ENCODE data around the gene PIKFYVE. TPM values are rescaled to one million over a fixed set of nuclear protein-coding genes. Genes with fewer than 3 reads are reported as not detected.

PIKFYVE gene
- total RNA-seq, 1 experiment from 2014 or later, result 27.2 TPM

- Mint-ChIP-seq H3K4me1 (peaks cover 12 to 13% of the 10 kb centered on the region in 2 experiments), H3K4me3 (no peak overlapping the region), H3K36me3 (ENCODE audit: insufficient read depth in 1 of 3, low read depth in 3 of 3) (peaks cover 70 to 95% (median 90%) of the 10 kb centered on the region in 3 experiments), H3K9me3 (no peaks in the 10 kb centered on the region), H3K27ac (peak overlapping the region in 1 of 3 experiments; percentile 37; a peak in 1 of 7 replicates), H3K27me3 (ENCODE audit: low read depth) (no peaks in the 10 kb centered on the region)
- H3K9me3 ChIP-seq (ENCODE audit: control insufficient read depth, low read depth, low read length), result no peaks in the 10 kb centered on the region
- no peaks in the 10 kb centered on the region for H3K79me1 ChIP-seq (ENCODE audit: insufficient read depth, low read depth, low read length, poor library complexity, severe bottlenecking)
- no peak overlapping the region for H3K27ac ChIP-seq (ENCODE audit: insufficient read length, low read depth, low read length)
- H3K23ac ChIP-seq (ENCODE audit: insufficient read length, low read depth, low read length), result no peak overlapping the region
- H2BK12ac ChIP-seq (ENCODE audit: insufficient read length, low read depth, low read length), result no peak overlapping the region
- H4K91ac ChIP-seq (ENCODE audit: insufficient read length, low read depth, low read length), result no peak overlapping the region
- no peak for TF ChIP-seq CTCF (conservative IDR thresholded peaks at IDR 0.05)
- no peak overlapping the region for H2BK20ac ChIP-seq (ENCODE audit: low read depth, low read length, poor library complexity, severe bottlenecking)
- no peaks in the 10 kb centered on the region for H3K23me2 ChIP-seq (ENCODE audit: insufficient read length, low read depth, low read length, poor library complexity, severe bottlenecking)
- H3K4me2 ChIP-seq (ENCODE audit: insufficient read depth, insufficient read length, low read length), result no peak overlapping the region
- no peak overlapping the region for H4K5ac ChIP-seq (ENCODE audit: insufficient read length, low read depth, low read length)
- H3K27me3 ChIP-seq (ENCODE audit: insufficient read depth, low read length), result no peaks in the 10 kb centered on the region
- no peak overlapping the region for H3K56ac ChIP-seq (ENCODE audit: insufficient read length, low read depth, low read length)
- H3T11ph ChIP-seq (ENCODE audit: low read length), result no peak overlapping the region
- no peak overlapping the region for H3K18ac ChIP-seq (ENCODE audit: insufficient read length, low read depth, low read length)
- H3K14ac ChIP-seq (ENCODE audit: insufficient read depth, low read length), result no peak overlapping the region
- H3K4ac ChIP-seq (ENCODE audit: low read depth, low read length), result no peak overlapping the region
- H2AFZ ChIP-seq (ENCODE audit: low read length), result no peak overlapping the region
- H3K4me1 ChIP-seq (ENCODE audit: insufficient read depth, low read length), result no peaks in the 10 kb centered on the region
- no peak overlapping the region for H4K8ac ChIP-seq (replicated peaks; ENCODE audit: insufficient read length, low read depth, low read length)
- H3K9ac ChIP-seq (ENCODE audit: extremely low read depth, insufficient read length, low read length), result no peak overlapping the region
- no peak overlapping the region for H2AK5ac ChIP-seq (ENCODE audit: insufficient read length, low read length)
- H3K79me2 ChIP-seq (ENCODE audit: insufficient read depth, low read length), result no peaks in the 10 kb centered on the region
- no CpG with 5 or more reads among the region's 3 CpGs for WGBS (ENCODE audit: extremely low coverage, insufficient read length, low lambda C conversion rate)
- H4K20me1 ChIP-seq (ENCODE audit: control insufficient read depth, insufficient read depth, insufficient read length), result no peaks in the 10 kb centered on the region
- no peak overlapping the region for H2BK15ac ChIP-seq (ENCODE audit: low read depth, low read length)
- H2BK5ac ChIP-seq (ENCODE audit: insufficient read length, low read length), result no peak overlapping the region
- no peak overlapping the region for H2BK120ac ChIP-seq (ENCODE audit: low read depth, low read length, poor library complexity, severe bottlenecking)
- DNase-seq, result no peak
Observed at GRCh38 chr2:208245746-208246145, 20.3 kb upstream of the PIKFYVE start.
